HEK293 (cell line): ENCODE results near the gene PPT2.
A peak's percentile ranks its signal among the peaks of the same experiment; 100 is the strongest.

Source experiments
- BCL11B ChIP-seq: fragments of 450-650 bp; formaldehyde crosslinking; IDR thresholded peaks from 2 replicates; pipeline ENCODE4 v1.5.1; 2016; ENCODE audit warnings: low read depth, missing biosample characterization, missing genetic modification characterization
- TCF7L2 ChIP-seq: IDR thresholded peaks from 2 replicates; pipeline ENCODE4 v1.6.1; 2011; ENCODE audit warnings: low read depth, mild to moderate bottlenecking, inconsistent platforms, low read length, moderate library complexity, borderline replicate concordance
- WT1 ChIP-seq: fragments of 450-650 bp; formaldehyde crosslinking; IDR thresholded peaks from 2 replicates; pipeline ENCODE4 v1.5.1; 2016; ENCODE audit warnings: missing biosample characterization, missing genetic modification characterization
- ZNF26 ChIP-seq: fragments of 450-650 bp; formaldehyde crosslinking; IDR thresholded peaks from 2 replicates; pipeline ENCODE4 v1.5.1; 2016; ENCODE audit warnings: missing biosample characterization, missing genetic modification characterization
- ZNF394 ChIP-seq: fragments of 450-650 bp; formaldehyde crosslinking; IDR thresholded peaks from 2 replicates; pipeline ENCODE4 v1.5.1; 2016; ENCODE audit warnings: missing biosample characterization, missing genetic modification characterization, mild to moderate bottlenecking, moderate library complexity, borderline replicate concordance
- ZNF404 ChIP-seq: fragments of 450-650 bp; formaldehyde crosslinking; IDR thresholded peaks from 2 replicates; pipeline ENCODE4 v1.5.1; 2017; ENCODE audit warnings: missing biosample characterization, missing genetic modification characterization
- ZNF518A ChIP-seq: fragments of 450-650 bp; formaldehyde crosslinking; conservative IDR thresholded peaks from 2 replicates; pipeline ENCODE4 v1.5.1; 2016; ENCODE audit warnings: low read depth, missing biosample characterization, missing genetic modification characterization
- ZNF571 ChIP-seq: fragments of 450-650 bp; formaldehyde crosslinking; IDR thresholded peaks from 2 replicates; pipeline ENCODE4 v1.5.0; 2017; ENCODE audit warnings: missing biosample characterization, missing genetic modification characterization
- ZNF670 ChIP-seq: fragments of 450-650 bp; formaldehyde crosslinking; IDR thresholded peaks from 2 replicates; pipeline ENCODE4 v1.5.1; 2016; ENCODE audit warnings: missing biosample characterization, missing genetic modification characterization, low read depth
- ZNF692 ChIP-seq: fragments of 450-650 bp; formaldehyde crosslinking; IDR thresholded peaks from 2 replicates; pipeline ENCODE4 v1.5.1; 2016; ENCODE audit warnings: missing biosample characterization, missing genetic modification characterization
- ZNF776 ChIP-seq: fragments of 450-650 bp; formaldehyde crosslinking; IDR thresholded peaks from 2 replicates; pipeline ENCODE4 v1.5.0; 2017; ENCODE audit warnings: missing biosample characterization, missing genetic modification characterization, borderline replicate concordance
- ZSCAN16 ChIP-seq: fragments of 450-650 bp; formaldehyde crosslinking; IDR thresholded peaks from 2 replicates; pipeline ENCODE4 v1.5.1; 2016; ENCODE audit warnings: missing biosample characterization, missing genetic modification characterization
- ZSCAN5A ChIP-seq: fragments of 450-650 bp; formaldehyde crosslinking; IDR thresholded peaks from 2 replicates; pipeline ENCODE4 v1.5.1; 2016; ENCODE audit warnings: missing biosample characterization, missing genetic modification characterization
- TF ChIP-seq, protein P1 (sequence below): fragments of 450-650 bp; formaldehyde crosslinking; conservative IDR thresholded peaks from 2 replicates; pipeline ENCODE4 v1.5.1; 2016; ENCODE audit warnings: low read depth, missing biosample characterization, missing genetic modification characterization
- TF ChIP-seq, protein P2 (sequence below): fragments of 450-650 bp; formaldehyde crosslinking; IDR thresholded peaks from 2 replicates; pipeline ENCODE4 v1.5.1; 2016; ENCODE audit warnings: missing biosample characterization, missing genetic modification characterization
- TF ChIP-seq, protein P3 (sequence below): fragments of 450-650 bp; formaldehyde crosslinking; IDR thresholded peaks from 2 replicates; pipeline ENCODE4 v1.5.1; 2016; ENCODE audit warnings: missing biosample characterization, missing genetic modification characterization, borderline replicate concordance

PPT2 gene

DNA sequence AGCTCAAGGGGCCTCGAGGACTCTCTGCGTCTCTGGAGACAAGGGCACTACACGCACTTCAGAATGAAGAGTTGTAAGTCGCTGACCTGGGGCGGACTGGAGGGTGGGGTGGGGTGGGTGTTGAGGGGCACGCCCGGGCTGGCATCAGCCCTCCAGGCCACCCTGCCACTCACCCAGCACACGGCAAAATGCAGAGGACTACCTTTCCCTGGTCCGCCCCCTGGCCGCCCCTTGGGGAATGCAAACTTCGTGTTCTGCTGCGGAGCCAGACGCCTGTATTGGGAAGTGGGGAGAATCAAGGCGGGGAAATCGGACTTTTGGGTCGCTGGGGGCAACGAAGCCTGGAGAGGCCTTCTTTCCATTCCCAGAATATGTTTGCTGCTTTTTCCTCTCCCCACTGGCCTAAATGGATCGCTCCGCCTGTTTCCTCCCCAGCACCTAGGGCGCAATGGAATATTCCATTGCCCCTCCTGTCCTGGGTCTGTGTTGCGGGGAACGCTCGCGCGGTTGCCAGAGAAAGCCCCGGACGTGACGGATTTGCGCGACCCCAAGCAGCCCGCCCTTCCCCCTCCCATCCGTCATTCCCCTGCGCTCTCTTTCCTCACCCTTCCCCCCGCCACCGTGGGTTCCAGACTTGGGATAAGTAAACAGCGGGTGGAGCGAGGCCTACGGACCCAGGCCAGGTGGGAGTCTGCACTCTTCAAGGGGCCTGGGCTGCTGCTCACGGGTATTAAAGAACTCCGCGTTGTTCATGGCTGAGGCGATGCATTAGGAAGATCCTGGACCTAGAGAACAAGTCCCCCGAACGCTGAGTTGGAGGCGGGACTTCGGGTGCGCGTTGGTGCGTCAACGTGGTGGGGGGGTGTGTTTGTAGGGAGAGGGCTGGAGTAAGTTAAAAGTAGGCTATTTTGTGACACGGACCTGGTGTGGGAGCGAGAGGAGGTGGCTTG is at the start of gene PPT2 (continued):
- no peak for TF ChIP-seq ZNF26 (tag by site-specific recombination)
- no peak for TF ChIP-seq ZNF571 (tag by site-specific recombination)
- no peak; the same call in 1 of the 2 replicates for TF ChIP-seq ZNF692 (tag by site-specific recombination)
- peak; percentile 39; the same call in 1 of the 2 replicates for TF ChIP-seq ZSCAN16 (tag by site-specific recombination)
- TF ChIP-seq, protein P1, sequence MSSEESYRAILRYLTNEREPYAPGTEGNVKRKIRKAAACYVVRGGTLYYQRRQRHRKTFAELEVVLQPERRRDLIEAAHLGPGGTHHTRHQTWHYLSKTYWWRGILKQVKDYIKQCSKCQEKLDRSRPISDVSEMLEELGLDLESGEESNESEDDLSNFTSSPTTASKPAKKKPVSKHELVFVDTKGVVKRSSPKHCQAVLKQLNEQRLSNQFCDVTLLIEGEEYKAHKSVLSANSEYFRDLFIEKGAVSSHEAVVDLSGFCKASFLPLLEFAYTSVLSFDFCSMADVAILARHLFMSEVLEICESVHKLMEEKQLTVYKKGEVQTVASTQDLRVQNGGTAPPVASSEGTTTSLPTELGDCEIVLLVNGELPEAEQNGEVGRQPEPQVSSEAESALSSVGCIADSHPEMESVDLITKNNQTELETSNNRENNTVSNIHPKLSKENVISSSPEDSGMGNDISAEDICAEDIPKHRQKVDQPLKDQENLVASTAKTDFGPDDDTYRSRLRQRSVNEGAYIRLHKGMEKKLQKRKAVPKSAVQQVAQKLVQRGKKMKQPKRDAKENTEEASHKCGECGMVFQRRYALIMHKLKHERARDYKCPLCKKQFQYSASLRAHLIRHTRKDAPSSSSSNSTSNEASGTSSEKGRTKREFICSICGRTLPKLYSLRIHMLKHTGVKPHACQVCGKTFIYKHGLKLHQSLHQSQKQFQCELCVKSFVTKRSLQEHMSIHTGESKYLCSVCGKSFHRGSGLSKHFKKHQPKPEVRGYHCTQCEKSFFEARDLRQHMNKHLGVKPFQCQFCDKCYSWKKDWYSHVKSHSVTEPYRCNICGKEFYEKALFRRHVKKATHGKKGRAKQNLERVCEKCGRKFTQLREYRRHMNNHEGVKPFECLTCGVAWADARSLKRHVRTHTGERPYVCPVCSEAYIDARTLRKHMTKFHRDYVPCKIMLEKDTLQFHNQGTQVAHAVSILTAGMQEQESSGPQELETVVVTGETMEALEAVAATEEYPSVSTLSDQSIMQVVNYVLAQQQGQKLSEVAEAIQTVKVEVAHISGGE (tag by site-specific recombination) = peak; percentile 75
- TF ChIP-seq, protein P2, sequence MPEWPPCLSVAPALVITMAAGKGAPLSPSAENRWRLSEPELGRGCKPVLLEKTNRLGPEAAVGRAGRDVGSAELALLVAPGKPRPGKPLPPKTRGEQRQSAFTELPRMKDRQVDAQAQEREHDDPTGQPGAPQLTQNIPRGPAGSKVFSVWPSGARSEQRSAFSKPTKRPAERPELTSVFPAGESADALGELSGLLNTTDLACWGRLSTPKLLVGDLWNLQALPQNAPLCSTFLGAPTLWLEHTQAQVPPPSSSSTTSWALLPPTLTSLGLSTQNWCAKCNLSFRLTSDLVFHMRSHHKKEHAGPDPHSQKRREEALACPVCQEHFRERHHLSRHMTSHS (tag by site-specific recombination) = no peak
- 0 out of 2 replicates have a peak, but pooled peaks have one; percentile 28 for TF ChIP-seq ZNF518A (tag by site-specific recombination)
- TF ChIP-seq ZNF670 (tag by site-specific recombination) = no peak
- TF ChIP-seq, protein P3, sequence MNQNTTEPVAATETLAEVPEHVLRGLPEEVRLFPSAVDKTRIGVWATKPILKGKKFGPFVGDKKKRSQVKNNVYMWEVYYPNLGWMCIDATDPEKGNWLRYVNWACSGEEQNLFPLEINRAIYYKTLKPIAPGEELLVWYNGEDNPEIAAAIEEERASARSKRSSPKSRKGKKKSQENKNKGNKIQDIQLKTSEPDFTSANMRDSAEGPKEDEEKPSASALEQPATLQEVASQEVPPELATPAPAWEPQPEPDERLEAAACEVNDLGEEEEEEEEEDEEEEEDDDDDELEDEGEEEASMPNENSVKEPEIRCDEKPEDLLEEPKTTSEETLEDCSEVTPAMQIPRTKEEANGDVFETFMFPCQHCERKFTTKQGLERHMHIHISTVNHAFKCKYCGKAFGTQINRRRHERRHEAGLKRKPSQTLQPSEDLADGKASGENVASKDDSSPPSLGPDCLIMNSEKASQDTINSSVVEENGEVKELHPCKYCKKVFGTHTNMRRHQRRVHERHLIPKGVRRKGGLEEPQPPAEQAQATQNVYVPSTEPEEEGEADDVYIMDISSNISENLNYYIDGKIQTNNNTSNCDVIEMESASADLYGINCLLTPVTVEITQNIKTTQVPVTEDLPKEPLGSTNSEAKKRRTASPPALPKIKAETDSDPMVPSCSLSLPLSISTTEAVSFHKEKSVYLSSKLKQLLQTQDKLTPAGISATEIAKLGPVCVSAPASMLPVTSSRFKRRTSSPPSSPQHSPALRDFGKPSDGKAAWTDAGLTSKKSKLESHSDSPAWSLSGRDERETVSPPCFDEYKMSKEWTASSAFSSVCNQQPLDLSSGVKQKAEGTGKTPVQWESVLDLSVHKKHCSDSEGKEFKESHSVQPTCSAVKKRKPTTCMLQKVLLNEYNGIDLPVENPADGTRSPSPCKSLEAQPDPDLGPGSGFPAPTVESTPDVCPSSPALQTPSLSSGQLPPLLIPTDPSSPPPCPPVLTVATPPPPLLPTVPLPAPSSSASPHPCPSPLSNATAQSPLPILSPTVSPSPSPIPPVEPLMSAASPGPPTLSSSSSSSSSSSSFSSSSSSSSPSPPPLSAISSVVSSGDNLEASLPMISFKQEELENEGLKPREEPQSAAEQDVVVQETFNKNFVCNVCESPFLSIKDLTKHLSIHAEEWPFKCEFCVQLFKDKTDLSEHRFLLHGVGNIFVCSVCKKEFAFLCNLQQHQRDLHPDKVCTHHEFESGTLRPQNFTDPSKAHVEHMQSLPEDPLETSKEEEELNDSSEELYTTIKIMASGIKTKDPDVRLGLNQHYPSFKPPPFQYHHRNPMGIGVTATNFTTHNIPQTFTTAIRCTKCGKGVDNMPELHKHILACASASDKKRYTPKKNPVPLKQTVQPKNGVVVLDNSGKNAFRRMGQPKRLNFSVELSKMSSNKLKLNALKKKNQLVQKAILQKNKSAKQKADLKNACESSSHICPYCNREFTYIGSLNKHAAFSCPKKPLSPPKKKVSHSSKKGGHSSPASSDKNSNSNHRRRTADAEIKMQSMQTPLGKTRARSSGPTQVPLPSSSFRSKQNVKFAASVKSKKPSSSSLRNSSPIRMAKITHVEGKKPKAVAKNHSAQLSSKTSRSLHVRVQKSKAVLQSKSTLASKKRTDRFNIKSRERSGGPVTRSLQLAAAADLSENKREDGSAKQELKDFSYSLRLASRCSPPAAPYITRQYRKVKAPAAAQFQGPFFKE (tag by site-specific recombination) = no peak
- TF ChIP-seq WT1 (tag by site-specific recombination) = 0 out of 2 replicates have a peak, but pooled peaks have one; percentile 25
- TF ChIP-seq BCL11B (tag by site-specific recombination) = no peak
- peak; percentile 36 for TF ChIP-seq ZNF394 (tag by site-specific recombination)
- no peak for TF ChIP-seq TCF7L2
- TF ChIP-seq ZSCAN5A = no peak
- TF ChIP-seq ZNF404 (tag by site-specific recombination) = no peak
- TF ChIP-seq ZNF776 = no peak
